Kidney epithelial cell (primary cell): ENCODE measurements around the gene ACKR1. TPM values are rescaled to one million over a fixed set of nuclear protein-coding genes. Genes with fewer than 3 reads are reported as not detected.

Experiments used
- DNase-seq: peaks from one replicate; pipeline ENCODE4 v3.0.0-alpha.2; 2010; ENCODE audit warnings: low read depth
- H3K27me3 ChIP-seq: 2 replicates; pipeline ENCODE4 v1.6.0; 2011; ENCODE audit warnings: low read length; ENCODE audit not compliant: control insufficient read depth, insufficient read depth
- H3K36me3 ChIP-seq: 2 replicates; pipeline ENCODE4 v1.5.1; 2011; ENCODE audit warnings: low read length; ENCODE audit not compliant: control insufficient read depth, insufficient read depth
- H3K4me3 ChIP-seq: 2 replicates; pipeline ENCODE4 v1.5.1; 2011; ENCODE audit warnings: low read depth, mild to moderate bottlenecking, control low read depth, low read length
- CTCF ChIP-seq: IDR thresholded peaks from 2 replicates; pipeline ENCODE4 v1.5.1; 2011; ENCODE audit warnings: mild to moderate bottlenecking, moderate library complexity, low read length, control low read depth, inconsistent platforms; ENCODE audit not compliant: insufficient read depth, poor library complexity, severe bottlenecking
- total RNA-seq: library from RNA; depleted of rRNA; stranded (reverse); fragments of >200 nt; gene quantifications from 2 replicates; pipeline ENCODE4 v1.2.3, GENCODE V29; 2015

ACKR1 gene
- total RNA-seq, 1 donor from 2014 or later: not detected

GRCh38 chr1:159203610-159204009 is 1.1 kb upstream of the ACKR1 start:
- Histone ChIP-seq H3K36me3 (no peaks in the 10 kb centered on the region), H3K27me3 (no peaks in the 10 kb centered on the region), H3K4me3 (no peak overlapping the region)
- no peak for TF ChIP-seq CTCF
- DNase-seq: no peak

GRCh38 chr1:159205225-159205624 is 550 bp downstream of the ACKR1 start:
- no peak overlapping the region for H3K4me3 ChIP-seq
- DNase-seq: no peak
- no peaks in the 10 kb centered on the region for H3K36me3 ChIP-seq
- no peaks in the 10 kb centered on the region for H3K27me3 ChIP-seq
- TF ChIP-seq CTCF: no peak

- no peak for TF ChIP-seq CTCF
- no peaks in the 10 kb centered on the region for H3K36me3 ChIP-seq
- DNase-seq: no peak
- no peak overlapping the region for H3K4me3 ChIP-seq
- H3K27me3 ChIP-seq: no peaks in the 10 kb centered on the region
These were observed 1.4 kb downstream of the ACKR1 start for GRCh38 chr1:159206110-159206509.

GRCh38 chr1:159207080-159207479 is 2.4 kb downstream of the ACKR1 start:
- H3K4me3 ChIP-seq: no peak overlapping the region
- no peak for DNase-seq
- H3K27me3 ChIP-seq: peaks cover 2% of the 10 kb centered on the region
- TF ChIP-seq CTCF: no peak
- no peaks in the 10 kb centered on the region for H3K36me3 ChIP-seq

- Histone ChIP-seq H3K36me3 (no peaks in the 10 kb centered on the region), H3K27me3 (peaks cover 2% of the 10 kb centered on the region), H3K4me3 (no peak overlapping the region)
- TF ChIP-seq CTCF: no peak
- no peak for DNase-seq
These were observed 3.1 kb downstream of the ACKR1 start for GRCh38 chr1:159207774-159208173.

- TF ChIP-seq CTCF: no peak
- Histone ChIP-seq H3K4me3 (no peak overlapping the region), H3K27me3 (peaks cover 2% of the 10 kb centered on the region), H3K36me3 (no peaks in the 10 kb centered on the region)
- DNase-seq: no peak
These were observed 3.6 kb downstream of the ACKR1 start for GRCh38 chr1:159208175-159208825.
